Endothelial cell (in vitro differentiated cells): ENCODE data around the gene HMGCS2. TPM values are rescaled to one million over a fixed set of nuclear protein-coding genes. Genes with fewer than 3 reads are reported as not detected.

Experiments used
- DNase-seq: peaks from one replicate; pipeline ENCODE4 v3.0.0; 2021; ENCODE audit warnings: low spot score
- H3K27ac Mint-ChIP-seq: one replicate; pipeline ENCODE4 v1.8.0; 2021; ENCODE audit warnings: mixed read lengths, inconsistent platforms; ENCODE audit not compliant: unreplicated experiment
- H3K27me3 Mint-ChIP-seq: one replicate; pipeline ENCODE4 v1.8.0; 2021; ENCODE audit warnings: mild to moderate bottlenecking, moderate library complexity, mixed read lengths, inconsistent platforms; ENCODE audit not compliant: unreplicated experiment
- H3K36me3 Mint-ChIP-seq: one replicate; pipeline ENCODE4 v1.8.0; 2021; ENCODE audit warnings: mild to moderate bottlenecking, low read depth, mixed read lengths, inconsistent platforms; ENCODE audit not compliant: unreplicated experiment
- H3K4me1 Mint-ChIP-seq: one replicate; pipeline ENCODE4 v1.8.0; 2021; ENCODE audit warnings: mild to moderate bottlenecking, mixed read lengths, inconsistent platforms; ENCODE audit not compliant: unreplicated experiment
- H3K4me3 Mint-ChIP-seq: one replicate; pipeline ENCODE4 v1.8.0; 2021; ENCODE audit warnings: mild to moderate bottlenecking, mixed read lengths, inconsistent platforms; ENCODE audit not compliant: unreplicated experiment
- H3K9me3 Mint-ChIP-seq: one replicate; pipeline ENCODE4 v1.8.0; 2021; ENCODE audit warnings: mixed read lengths, inconsistent platforms; ENCODE audit not compliant: unreplicated experiment
- total RNA-seq: library from RNA; stranded (reverse); fragmentation: NEBNext Ultra II Directional; extraction: Animal tissue kit (Norgen Biotek cat#: 25700); gene quantifications from one replicate; pipeline ENCODE4 v1.2.1, GENCODE V29; 2021; ENCODE audit not compliant: unreplicated experiment
- TF ChIP-seq, protein P1 (sequence below): fragments of 200-600 bp; sonication (generic); IDR thresholded peaks from one replicate; pipeline ENCODE4 v1.5.0; 2021; ENCODE audit warnings: antibody characterized with exemption; ENCODE audit not compliant: unreplicated experiment

HMGCS2 gene
- total RNA-seq, 1 donor from 2014 or later = not detected

DNA sequence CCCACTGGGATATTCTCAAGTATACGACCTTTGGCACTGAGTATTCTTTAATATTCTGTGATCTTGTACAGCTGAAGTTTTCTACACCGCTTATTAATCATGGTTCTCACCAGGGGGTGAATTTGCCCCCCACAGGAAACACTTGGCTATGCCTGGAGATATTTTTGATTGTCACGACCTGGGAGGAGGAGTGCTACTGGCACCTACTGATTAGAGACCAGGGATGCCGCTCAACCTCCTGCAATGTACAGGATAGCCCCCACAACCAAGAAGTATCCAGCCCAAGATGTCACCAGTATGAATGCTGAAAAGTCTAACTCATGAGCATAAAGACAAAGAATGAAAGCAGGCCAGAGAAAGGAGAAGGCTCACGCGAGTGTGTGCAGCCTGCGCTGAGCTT, 28.9 kb upstream of the HMGCS2 start:
- no peaks in the 10 kb centered on the region for H3K36me3 Mint-ChIP-seq
- H3K9me3 Mint-ChIP-seq = no peaks in the 10 kb centered on the region

DNA sequence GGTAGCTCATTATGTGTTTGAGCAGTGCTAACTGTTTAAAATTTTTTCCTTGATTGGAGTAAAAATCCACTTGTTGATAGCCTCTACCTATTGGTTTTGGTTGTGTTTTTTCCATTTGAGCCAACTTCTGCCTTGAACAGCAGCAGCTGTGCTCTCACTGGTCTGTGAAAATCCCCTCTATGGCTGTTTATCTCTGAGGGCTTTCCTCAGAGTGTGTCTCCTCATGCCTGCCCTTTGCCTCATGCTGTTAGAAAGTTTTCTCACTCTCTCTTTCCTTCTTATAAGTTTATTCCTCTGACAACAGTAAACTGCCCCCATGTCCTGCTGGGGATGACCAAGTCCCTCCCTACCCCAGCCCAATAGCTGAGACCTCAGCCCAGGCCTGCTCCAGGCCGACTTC, 28.5 kb upstream of the HMGCS2 start:
- DNase-seq = no peak

More for the DNA sequence above, 28.9 kb upstream of the HMGCS2 start:
- Mint-ChIP-seq H3K4me3 (no peak overlapping the region), H3K27me3 (no peaks in the 10 kb centered on the region), H3K4me1 (peaks cover 3% of the 10 kb centered on the region), H3K27ac (no peak overlapping the region)
- TF ChIP-seq, protein P1, sequence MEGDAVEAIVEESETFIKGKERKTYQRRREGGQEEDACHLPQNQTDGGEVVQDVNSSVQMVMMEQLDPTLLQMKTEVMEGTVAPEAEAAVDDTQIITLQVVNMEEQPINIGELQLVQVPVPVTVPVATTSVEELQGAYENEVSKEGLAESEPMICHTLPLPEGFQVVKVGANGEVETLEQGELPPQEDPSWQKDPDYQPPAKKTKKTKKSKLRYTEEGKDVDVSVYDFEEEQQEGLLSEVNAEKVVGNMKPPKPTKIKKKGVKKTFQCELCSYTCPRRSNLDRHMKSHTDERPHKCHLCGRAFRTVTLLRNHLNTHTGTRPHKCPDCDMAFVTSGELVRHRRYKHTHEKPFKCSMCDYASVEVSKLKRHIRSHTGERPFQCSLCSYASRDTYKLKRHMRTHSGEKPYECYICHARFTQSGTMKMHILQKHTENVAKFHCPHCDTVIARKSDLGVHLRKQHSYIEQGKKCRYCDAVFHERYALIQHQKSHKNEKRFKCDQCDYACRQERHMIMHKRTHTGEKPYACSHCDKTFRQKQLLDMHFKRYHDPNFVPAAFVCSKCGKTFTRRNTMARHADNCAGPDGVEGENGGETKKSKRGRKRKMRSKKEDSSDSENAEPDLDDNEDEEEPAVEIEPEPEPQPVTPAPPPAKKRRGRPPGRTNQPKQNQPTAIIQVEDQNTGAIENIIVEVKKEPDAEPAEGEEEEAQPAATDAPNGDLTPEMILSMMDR = no peak
- DNase-seq = no peak

DNA sequence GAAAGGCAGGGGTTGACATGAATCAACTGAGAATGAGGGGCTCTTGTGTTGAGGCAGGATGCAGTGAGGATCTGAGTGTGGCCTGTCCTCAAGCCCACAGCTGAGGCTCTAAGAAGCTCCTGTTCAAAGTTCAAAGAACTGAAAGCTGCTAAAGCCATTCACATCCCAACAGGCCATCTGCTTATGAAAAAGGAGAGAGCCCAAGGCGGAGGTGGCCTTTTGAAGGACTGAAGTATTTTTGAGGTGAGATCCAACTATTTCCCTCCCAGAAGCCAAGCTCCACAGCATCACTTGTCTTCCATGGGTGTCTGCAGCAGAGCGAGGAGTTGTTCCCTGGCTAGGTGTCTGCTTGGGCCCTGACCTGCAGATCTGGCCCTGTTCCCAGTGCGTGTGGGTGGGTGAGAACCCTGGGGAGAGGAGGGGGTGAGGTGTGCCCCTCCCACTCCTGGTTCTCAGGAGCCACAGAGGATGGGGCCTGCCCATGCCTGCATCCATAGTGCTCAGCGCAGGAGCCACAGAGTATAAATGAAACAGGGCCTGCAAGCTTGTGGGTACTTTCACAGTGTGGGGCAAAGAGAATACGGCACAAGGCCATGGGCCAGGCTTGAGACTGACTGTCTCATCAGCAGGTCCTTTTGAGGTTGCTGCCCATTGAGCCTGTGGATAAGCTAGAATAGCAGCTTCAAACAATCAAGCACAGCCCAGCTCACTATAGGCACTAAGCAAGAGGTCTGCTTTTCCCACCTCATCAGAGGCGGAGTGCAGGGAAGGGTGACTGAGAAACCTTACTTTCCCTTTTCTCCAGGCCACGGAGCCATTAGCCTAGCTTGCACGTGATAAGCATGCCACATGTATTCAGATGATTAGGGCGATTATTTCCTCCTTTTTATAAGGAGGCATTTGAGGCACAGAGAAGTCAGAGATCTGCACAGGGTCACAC, 26.8 kb upstream of the HMGCS2 start:
- no peak overlapping the region for H3K27ac Mint-ChIP-seq
- TF ChIP-seq, protein P1 = no peak
- H3K36me3 Mint-ChIP-seq = no peaks in the 10 kb centered on the region
- H3K9me3 Mint-ChIP-seq = no peaks in the 10 kb centered on the region
- peaks cover 3% of the 10 kb centered on the region for H3K4me1 Mint-ChIP-seq
- no peak for DNase-seq
- no peak overlapping the region for H3K4me3 Mint-ChIP-seq
- H3K27me3 Mint-ChIP-seq = no peaks in the 10 kb centered on the region

More for the DNA sequence above, 28.5 kb upstream of the HMGCS2 start:
- TF ChIP-seq, protein P1 = no peak
- H3K36me3 Mint-ChIP-seq = no peaks in the 10 kb centered on the region
- no peaks in the 10 kb centered on the region for H3K9me3 Mint-ChIP-seq
- peaks cover 3% of the 10 kb centered on the region for H3K4me1 Mint-ChIP-seq
- no peak overlapping the region for H3K27ac Mint-ChIP-seq
- no peak overlapping the region for H3K4me3 Mint-ChIP-seq
- no peaks in the 10 kb centered on the region for H3K27me3 Mint-ChIP-seq

DNA sequence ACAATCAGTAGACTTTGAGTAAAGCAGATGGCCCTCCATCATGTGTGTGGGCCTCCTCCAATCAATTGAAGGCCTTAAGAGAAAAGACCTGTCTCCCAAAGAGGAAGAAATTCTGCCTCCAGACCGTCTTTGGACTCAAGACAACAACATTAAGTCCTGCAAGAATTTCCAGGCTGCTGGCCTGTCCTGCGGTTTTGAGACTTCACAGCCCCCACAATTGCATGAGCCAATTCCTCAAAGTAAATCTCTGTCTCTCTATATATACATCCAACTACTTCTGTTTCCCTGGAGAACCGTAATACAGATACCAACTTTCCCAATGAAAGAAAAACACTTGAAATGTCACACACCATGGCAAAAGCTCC, 26.2 kb upstream of the HMGCS2 start:
- no peak for DNase-seq
- Mint-ChIP-seq H3K4me1 (peaks cover 3% of the 10 kb centered on the region), H3K27ac (no peak overlapping the region)

More for the DNA sequence above, 26.2 kb upstream of the HMGCS2 start:
- TF ChIP-seq, protein P1 = no peak
- Mint-ChIP-seq H3K4me3 (no peak overlapping the region), H3K27me3 (no peaks in the 10 kb centered on the region), H3K36me3 (no peaks in the 10 kb centered on the region), H3K9me3 (no peaks in the 10 kb centered on the region)
